Panc1 (cell line): ENCODE measurements around the gene SGPL1. TPM values are rescaled to one million over a fixed set of nuclear protein-coding genes. Genes with fewer than 3 reads are reported as not detected.

Source experiments
- ATAC-seq: fragments of 200-7000 bp; cut with Tn5 transposase; 2 replicates; pipeline ENCODE4 v1.9.1; 2020; ENCODE audit warnings: mild to moderate bottlenecking, moderate library complexity
- BruUV-seq: library from RNA; stranded (reverse); fragments of 400-500 nt; replicated peaks from 2 replicates; lab custom pipeline; 2021; lab: Mats Ljungman, UMichigan
- CTCF ChIA-PET: fragments of 300-600 bp; sonication (Branson Sonifier 250); formaldehyde crosslinking; loops from one replicate; lab custom pipeline; 2022; ENCODE audit warnings: antibody characterized with exemption; lab: Charles Lee
- POLR2A ChIA-PET: fragments of 300-600 bp; sonication (Branson Sonifier 250); formaldehyde crosslinking; loops from one replicate; lab custom pipeline; 2022; ENCODE audit warnings: antibody characterized with exemption; lab: Charles Lee
- DNase-seq: peaks from one replicate; pipeline ENCODE4 v3.0.0-alpha.2; 2010; ENCODE audit warnings: low read depth, low spot score
- H3K27ac ChIP-seq: 2 replicates; pipeline ENCODE4 v1.5.1; 2011; ENCODE audit warnings: mild to moderate bottlenecking, low read length, inconsistent platforms
- H3K27me3 ChIP-seq: fragments of 200-500 bp; sonication (Bioruptor generic); 2 replicates; pipeline ENCODE4 v1.6.0; 2014; ENCODE audit warnings: low read length, inconsistent platforms; ENCODE audit not compliant: control insufficient read depth, insufficient read depth
- H3K36me3 ChIP-seq: fragments of 200-500 bp; sonication (Bioruptor generic); 2 replicates; pipeline ENCODE4 v1.5.1; 2014; ENCODE audit warnings: inconsistent platforms, mild to moderate bottlenecking, low read length, moderate library complexity; ENCODE audit not compliant: control insufficient read depth, insufficient read depth
- H3K4me1 ChIP-seq: 2 replicates; pipeline ENCODE4 v1.5.1; 2011; ENCODE audit warnings: inconsistent platforms, mild to moderate bottlenecking, low read length, moderate library complexity; ENCODE audit not compliant: control insufficient read depth, insufficient read depth
- H3K4me3 ChIP-seq, 2 experiments: 2 replicates each; pipeline ENCODE4 v1.5.1; 2011 to 2012; ENCODE audit warnings: low read depth in 2 of 2, low read length in 2 of 2, mild to moderate bottlenecking in 2 of 2, inconsistent platforms in 1 of 2, moderate library complexity in 1 of 2
- H3K9me3 ChIP-seq: fragments of 200-500 bp; sonication (Bioruptor generic); 2 replicates; pipeline ENCODE4 v1.5.1; 2014; ENCODE audit warnings: low read depth, mild to moderate bottlenecking, inconsistent platforms, low read length, moderate library complexity; ENCODE audit not compliant: control insufficient read depth, insufficient read depth
- CTCF ChIP-seq: fragments of 450-650 bp; IDR thresholded peaks from 2 replicates; pipeline ENCODE4 v1.5.1; 2017; ENCODE audit warnings: mild to moderate bottlenecking
- POLR2AphosphoS5 ChIP-seq: IDR thresholded peaks from 2 replicates; pipeline ENCODE4 v1.6.1; 2012; ENCODE audit warnings: mild to moderate bottlenecking, low read depth, low read length, moderate library complexity
- REST ChIP-seq, 2 experiments: IDR thresholded peaks; 2 replicates each; pipeline ENCODE4 v1.6.1; 2011 to 2012; ENCODE audit warnings: low read depth in 2 of 2, control low read depth in 1 of 2, low read length in 1 of 2, mild to moderate bottlenecking in 1 of 2, moderate library complexity in 1 of 2; ENCODE audit not compliant: insufficient read depth in 1 of 2
- SIN3A ChIP-seq: IDR thresholded peaks from 2 replicates; pipeline ENCODE4 v1.6.1; 2012; ENCODE audit warnings: low read depth, mild to moderate bottlenecking, low read length, moderate library complexity, borderline replicate concordance; ENCODE audit not compliant: insufficient read depth
- TCF7L2 ChIP-seq: IDR thresholded peaks from 2 replicates; pipeline ENCODE4 v1.6.1; 2011; ENCODE audit warnings: mild to moderate bottlenecking, low read depth, low read length, inconsistent platforms
- in situ Hi-C: cut with HindIII; loops from 2 replicates; pipeline ENCODE4 v1.10.0; 2016; ENCODE audit warnings: low sequenced_read_pairs, low pct_unique_long_range_greater_than_20kb
- intact Hi-C: fragments of 100-400 bp; cut with micrococcal nuclease; formaldehyde crosslinking; loops from one replicate; pipeline ENCODE4 v1.10.0; 2022; ENCODE audit not compliant: unreplicated experiment
- total RNA-seq: library from RNA; stranded (reverse); gene quantifications from one replicate; pipeline ENCODE4 v1.2.1, GENCODE V29; 2021; ENCODE audit not compliant: unreplicated experiment

SGPL1 gene
- total RNA-seq, 1 experiment from 2014 or later, result 103 TPM

GRCh38 chr10:70901276-70901878 is 85.6 kb downstream of the SGPL1 start:
- no peaks in the 10 kb centered on the region for H3K4me1 ChIP-seq
- H3K4me3 ChIP-seq, result no peak overlapping the region
- TF ChIP-seq SIN3A (no peak), REST (IDR thresholded peaks at IDR 0.05; ENCODE audit: insufficient read depth in 1 of 2, low read depth in 2 of 2, low read length in 1 of 2) (no peak), POLR2AphosphoS5 (no peak), TCF7L2 (no peak), CTCF (no peak)
- intact Hi-C loops, result loop anchor here (5.0 kb wide), 1 partner anchor 366 kb away; no protein-coding TSS in a partner anchor
- no peaks in the 10 kb centered on the region for H3K9me3 ChIP-seq
- DNase-seq (no peak), ATAC-seq (no peak)
- H3K27ac ChIP-seq, result no peak overlapping the region
- ChIA-PET POLR2A (no interaction called here), CTCF (interaction anchor here (0.6 kb wide), 1 partner anchor 14 kb away, joined by 3 read pairs; no protein-coding TSS in a partner anchor)
- H3K27me3 ChIP-seq, result peaks cover 5% of the 10 kb centered on the region; the same call in 1 of the 2 replicates
- no TSS peak for BruUV-seq
- in situ Hi-C loops, result no loop called here
- no peaks in the 10 kb centered on the region for H3K36me3 ChIP-seq

- intact Hi-C loops, result loop anchor here (2.0 to 5.0 kb wide), 2 partner anchors 365 to 382 kb away; no protein-coding TSS in a partner anchor
- no peaks in the 10 kb centered on the region for H3K4me1 ChIP-seq
- in situ Hi-C loops, result no loop called here
- TF ChIP-seq TCF7L2 (no peak), SIN3A (no peak), REST (IDR thresholded peaks at IDR 0.05; ENCODE audit: insufficient read depth in 1 of 2, low read depth in 2 of 2, low read length in 1 of 2) (no peak), CTCF (no peak), POLR2AphosphoS5 (no peak)
- ATAC-seq, result peak; percentile 43; the same call in 1 of the 2 replicates
- no peak for DNase-seq
- CTCF ChIA-PET, result interaction anchor here (0.6 to 1.3 kb wide), 7 partner anchors 9 to 311 kb away, joined by 3 to 4 read pairs (median 4); no protein-coding TSS in a partner anchor
- H3K4me3 ChIP-seq, result no peak overlapping the region
- no peaks in the 10 kb centered on the region for H3K9me3 ChIP-seq
- POLR2A ChIA-PET, result interaction anchor here (0.7 kb wide), 1 partner anchor 351 kb away, joined by 3 read pairs; no protein-coding TSS in a partner anchor
- H3K36me3 ChIP-seq, result no peaks in the 10 kb centered on the region
- BruUV-seq, result no TSS peak
- no peak overlapping the region for H3K27ac ChIP-seq
- peaks cover 5% of the 10 kb centered on the region; the same call in 1 of the 2 replicates for H3K27me3 ChIP-seq
Measured at GRCh38 chr10:70902661-70903261, 87.0 kb downstream of the SGPL1 start.
